ENCODE data around the gene DPF3. TPM values are rescaled to one million over a fixed set of nuclear protein-coding genes. Genes with fewer than 3 reads are reported as not detected.
A peak's percentile ranks its signal among the peaks of the same experiment; 100 is the strongest.

DPF3 gene
- 1.4 and 2.9 TPM in 2 replicates for total RNA-seq

DNA sequence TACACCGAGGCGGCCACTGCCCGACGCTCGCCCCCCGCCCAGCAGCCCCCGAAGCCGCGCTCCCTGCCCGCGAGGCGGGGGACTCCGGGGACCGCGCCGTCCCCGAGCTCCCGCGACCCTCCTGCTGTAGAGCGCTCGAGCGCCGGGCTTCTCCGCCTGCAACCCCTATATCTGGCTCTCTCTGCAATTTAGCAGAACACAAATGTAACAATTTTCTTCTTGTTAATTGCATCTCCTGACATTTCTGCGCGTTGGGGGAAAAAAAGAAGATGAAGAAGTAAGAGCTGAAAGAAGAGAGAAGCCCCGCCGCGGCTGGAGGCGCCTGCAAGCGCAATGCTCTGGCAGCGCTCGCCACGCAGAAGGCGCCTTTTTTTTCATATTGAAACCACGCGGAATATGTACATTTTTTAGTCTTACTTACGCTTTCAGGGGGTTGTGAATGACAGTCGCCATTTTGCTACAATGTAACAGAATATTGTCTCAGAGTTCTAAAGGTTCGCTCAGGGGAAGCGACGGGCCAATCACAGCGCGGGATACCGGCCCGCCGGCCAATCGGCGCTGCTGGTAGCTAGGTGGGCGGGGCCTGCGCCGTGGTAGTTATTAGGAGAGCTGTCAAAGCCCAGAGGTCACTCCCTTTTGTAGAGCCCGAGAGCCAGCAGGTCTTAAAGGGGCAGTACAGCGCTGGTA is at the start of gene DPF3:
Gene DPF3, minus strand, starts transcription at position 466 of the 687 bp plus-strand sequence. Its CDS starts 13 bp downstream, at position 453.
- DNase-seq = peak; percentile 97

DNA sequence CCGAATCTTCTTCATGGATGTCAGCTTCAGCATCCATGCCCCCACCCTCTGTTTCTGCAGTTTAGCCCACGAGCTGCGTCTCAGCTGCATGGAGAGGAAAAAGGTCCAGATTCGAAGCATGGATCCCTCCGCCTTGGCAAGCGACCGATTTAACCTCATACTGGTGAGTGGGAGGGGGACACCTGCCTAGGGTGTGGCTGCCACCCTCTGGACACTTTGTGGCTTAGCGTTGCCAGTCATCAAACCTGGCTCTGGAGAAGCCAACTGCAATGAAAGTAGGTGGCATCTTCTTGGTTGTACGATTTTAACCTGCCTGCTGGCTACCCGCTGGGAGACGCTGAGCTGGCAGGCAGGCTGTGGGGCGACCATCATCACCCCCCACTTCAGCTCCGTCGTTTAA is 49.0 kb upstream of the DPF3 start:
- no peak for DNase-seq

DNA sequence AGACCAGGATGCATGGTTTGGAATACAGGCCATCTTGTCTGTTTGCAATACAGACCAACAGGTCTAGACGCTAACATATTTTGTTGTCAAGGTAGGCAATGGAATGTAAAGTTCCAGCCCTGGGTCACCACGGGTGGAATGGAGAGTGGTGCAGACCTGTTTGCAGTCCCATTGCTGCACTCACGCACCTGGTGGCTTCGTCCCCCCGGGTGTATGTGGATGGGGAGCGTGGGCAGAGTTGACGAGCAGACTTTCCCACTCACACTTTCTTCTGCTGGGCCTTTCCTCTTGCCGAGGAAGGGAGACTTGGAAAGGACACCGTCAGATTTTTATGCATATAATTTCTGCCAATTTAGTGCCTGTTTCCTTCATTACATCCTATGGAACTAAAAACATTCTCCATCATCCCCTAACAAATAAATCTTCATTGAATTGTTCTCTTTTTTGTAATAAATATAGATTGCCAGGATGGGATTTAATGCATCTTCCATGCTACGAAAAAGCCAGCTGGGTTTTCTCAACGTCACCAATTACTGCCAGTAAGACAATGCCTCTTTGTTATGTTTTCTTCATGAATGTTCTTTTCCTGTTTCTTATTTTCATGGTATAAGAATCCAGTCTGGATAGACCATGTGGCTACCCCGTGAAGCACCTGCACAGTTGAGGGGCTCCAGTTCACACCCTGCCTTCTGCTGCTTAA is 47.5 kb upstream of the DPF3 start:
- DNase-seq = no peak

DNA sequence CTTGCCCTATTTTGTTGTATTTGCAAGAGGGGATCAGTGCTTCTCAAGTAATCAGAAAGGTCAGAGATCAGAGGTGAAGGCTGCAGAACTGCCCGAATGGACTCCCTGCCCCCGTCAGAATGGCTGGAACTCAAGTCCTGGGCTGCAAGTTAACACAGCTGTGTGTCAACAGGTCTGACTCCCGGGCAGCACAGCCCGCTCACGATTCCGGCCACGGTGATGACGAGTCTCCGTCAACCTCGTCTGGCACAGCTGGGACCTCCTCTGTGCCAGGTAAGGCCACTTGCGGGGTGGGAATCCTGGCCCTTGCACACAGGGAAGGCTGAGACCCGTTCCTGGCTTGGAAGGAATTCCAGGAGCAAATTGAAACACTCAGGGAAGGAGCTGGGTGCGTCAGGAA is 45.7 kb upstream of the DPF3 start:
- no peak for DNase-seq

DNA sequence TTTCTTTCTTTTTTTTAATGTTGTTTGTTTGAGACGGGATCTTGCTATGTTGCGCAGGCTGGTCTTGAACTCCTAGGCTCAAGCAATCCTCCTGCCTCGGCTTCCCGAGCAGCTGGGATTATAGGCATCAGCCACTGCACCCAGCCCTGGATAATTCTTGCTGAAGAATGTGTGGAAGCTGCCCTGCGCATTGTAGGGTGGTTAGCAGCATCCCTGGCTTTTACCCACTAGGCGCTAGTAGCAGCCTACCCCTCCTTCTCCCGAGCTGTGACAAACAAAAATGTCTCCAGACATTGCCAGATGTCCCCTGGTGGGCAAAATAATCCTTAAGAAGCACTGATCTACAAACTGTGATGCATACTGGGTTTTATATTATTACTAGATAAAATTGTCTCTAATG is 39.0 kb upstream of the DPF3 start:
- DNase-seq = no peak

DNA sequence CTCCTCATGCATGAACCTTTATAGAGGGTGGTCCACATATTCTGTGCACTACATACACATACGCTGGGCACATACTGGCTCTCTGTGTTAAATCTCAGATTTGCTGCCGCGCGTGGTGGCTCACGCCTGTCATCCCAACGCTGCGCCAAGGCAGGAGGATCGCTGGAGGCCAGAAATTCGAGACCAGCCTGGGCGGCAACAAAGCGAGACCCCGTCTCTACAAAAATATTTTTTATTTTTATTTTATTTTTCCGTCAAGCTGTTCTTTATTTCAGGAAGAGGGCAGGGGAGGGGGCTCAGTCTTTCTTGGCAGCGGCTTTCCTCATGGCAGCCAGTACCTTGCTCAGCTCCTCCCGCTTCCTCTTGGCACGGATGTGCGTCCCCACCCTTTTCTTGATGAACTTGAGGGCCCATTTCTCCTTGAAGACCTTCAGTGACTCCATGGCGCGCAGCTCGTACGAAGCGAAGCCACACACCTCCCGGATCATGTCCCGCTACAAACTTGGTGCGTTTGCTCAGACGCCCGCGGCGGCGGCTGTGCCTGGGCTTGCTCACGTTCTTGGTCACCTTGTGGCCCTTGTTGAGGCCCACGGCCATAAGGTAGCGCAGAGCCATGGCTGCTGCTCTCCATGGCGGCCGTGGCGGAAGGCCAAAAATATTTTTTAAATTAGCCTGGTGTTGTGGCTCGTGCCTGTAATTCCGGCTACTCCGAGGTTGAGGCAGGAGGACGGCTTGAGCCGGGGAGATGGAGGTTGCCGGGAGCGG is 35.6 kb upstream of the DPF3 start:
- DNase-seq = no peak

DNA sequence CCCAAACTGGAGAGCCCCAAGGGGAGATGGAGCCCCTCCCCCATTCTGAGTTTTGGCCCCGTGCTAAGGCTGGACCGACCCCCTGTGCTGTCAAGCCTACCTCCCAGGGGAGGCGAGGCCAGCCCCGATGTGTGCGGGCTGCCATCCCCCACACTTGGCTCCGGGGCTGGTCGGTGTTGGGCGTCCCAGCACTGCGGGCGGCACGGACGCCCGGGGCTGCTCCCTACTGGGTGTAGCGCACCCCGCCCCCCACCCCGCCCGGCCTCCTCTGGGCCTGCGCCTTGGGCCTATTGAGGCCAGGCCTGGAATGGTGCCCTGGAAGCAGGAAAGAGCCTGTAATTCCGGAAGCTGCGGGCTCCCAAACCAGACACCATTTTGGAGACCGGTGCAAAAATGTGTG is 35.0 kb upstream of the DPF3 start:
- DNase-seq = no peak

DNA sequence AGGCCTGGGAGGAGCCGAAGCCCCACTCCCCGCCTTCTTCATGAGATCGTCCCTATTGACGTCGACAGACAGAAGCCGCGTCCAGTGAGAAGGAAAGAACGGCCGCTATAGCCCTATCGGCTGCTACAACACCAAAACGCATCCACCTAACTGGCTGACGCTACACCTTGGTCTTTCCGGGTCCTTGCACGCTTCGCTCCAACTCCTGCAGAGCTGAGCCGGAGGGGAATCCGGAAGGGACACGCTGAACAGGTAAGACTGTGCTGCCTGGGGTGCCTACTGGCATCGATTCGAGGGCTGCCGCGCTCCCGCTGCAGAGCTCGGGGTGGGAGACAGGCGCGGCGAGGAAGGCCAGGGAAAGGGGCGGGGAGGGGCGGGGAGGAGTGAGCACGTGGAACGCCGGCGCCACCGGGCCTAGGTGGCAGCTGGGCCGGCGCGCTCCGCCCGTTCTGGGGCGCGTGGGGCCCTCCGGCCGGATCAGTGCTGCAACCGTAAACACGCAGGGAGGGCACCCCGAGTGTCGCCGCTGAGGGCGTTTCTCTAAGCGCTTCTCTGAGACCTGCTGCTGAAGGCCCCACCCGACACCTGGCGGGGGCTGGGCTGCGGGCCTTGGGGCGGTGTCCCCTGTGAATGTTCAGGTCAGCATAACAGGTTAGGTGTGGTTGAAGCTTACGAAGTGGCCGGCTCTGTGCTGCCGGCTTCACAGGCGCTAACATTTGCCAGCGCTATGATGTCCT is 32.6 kb upstream of the DPF3 start, which contains the start of gene DCAF4:
Gene DCAF4, plus strand, starts transcription at position 173 of the 737 bp plus-strand sequence. CDS start 11,515 bp downstream, outside the sequence.
- peak; percentile 99 for DNase-seq

DNA sequence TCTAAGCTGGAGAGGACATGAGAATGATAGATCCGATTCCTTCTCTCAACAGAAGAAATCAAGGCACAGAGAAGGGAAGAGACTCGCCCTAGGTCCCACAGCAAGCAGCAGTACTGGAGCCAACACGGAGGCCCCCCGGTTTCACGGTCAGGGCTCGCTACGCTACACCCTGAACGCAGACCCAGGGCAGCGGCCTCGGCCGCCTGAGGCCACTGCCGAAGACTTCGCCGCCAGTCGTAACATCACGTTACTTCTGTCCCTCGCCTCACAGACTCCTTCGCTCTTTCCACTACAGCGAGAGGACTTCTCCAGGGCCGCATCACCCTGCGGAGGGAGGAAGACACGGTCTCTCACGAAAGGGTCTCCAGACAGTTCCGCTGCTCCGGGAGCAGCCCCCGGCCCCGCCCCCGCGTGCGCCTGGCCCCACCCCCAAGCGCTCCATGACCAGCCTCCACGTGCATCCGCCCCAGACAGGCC is 32.0 kb upstream of the DPF3 start:
- no peak for DNase-seq

DNA sequence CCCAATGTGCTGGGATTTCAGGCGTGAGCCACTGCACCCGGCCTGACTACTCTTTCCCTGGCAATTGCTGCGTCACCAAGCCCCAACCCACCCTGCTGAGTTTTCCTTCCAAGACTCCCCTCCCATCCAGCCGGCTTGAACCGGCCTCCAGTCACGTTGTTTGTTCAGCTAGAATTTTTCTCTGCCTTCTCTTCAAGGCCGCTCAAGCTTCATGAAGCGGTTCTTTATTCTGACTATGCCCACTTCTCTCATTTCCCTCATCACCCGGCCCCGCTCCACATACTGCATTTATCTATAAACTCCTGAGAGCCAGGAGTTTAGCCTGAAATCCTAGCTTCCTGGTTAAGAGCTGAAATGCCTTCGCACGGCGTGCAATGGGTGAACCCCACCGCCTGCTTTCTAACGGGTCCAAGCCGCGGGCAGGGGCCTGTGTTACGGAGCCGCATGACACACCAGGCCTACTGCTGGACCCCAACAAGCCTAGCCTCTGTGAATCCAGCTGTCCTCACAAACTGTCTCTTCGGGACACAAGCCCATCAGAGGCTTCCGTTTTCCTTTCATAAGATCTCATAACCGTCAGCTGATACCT is 31.4 kb upstream of the DPF3 start:
- no peak for DNase-seq

DNA sequence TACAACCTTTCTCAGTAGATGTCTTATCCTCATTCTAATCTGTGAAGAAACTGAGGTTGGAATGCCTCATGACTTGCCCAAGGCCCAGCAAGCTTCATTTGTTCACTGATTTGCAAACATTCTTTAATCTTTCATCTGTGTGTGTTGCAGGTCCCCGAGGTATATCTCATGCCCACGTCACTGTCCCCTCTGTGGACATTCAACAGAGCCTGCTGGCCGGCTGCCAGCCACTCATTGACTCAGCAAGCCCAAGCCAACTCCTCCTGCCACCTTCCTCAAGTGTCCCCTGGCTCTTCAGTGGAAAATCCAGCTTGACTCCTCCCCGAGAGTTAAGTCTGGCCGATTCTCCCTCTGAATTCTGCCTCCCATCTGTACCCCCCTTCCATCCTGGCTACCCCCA is 30.4 kb upstream of the DPF3 start:
- DNase-seq = no peak

DNA sequence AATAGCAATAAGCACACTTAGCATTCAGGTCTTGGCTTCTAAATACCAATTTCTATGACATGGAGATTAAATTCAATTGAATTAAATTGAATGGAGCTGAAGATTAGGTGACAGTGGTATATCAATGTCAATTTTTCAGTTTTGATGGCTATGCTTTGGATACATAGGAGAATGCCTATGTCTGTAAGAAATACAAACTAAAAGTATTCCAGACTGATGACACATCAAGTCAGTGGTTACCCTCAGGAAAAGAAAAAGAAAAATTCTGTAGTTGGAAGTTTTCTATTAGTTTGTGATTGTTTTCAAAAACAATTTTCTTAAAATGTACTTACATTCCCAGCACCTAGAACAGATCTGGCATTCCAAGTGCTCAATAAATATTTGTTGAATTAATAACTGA is 27.5 kb upstream of the DPF3 start:
- DNase-seq = no peak

DNA sequence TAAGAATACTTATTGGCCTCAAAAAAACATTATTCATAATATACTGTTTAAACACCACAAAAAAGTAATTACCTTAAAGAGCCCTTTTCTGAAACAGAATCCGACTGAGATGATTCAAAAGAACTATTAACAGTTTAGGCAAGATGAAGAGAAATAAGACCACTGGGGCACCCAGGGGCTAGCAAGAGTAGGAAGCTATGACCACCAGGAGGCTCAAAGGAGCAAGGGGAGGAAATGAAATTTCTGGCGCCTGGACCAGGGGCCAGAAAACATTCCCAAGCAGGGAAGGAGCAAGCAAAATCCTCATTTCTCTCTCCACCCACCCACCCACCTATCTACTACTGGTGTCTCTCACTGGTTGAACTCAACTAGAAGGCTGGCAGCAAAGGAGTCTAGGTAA is 26.1 kb upstream of the DPF3 start:
- no peak for DNase-seq

DNA sequence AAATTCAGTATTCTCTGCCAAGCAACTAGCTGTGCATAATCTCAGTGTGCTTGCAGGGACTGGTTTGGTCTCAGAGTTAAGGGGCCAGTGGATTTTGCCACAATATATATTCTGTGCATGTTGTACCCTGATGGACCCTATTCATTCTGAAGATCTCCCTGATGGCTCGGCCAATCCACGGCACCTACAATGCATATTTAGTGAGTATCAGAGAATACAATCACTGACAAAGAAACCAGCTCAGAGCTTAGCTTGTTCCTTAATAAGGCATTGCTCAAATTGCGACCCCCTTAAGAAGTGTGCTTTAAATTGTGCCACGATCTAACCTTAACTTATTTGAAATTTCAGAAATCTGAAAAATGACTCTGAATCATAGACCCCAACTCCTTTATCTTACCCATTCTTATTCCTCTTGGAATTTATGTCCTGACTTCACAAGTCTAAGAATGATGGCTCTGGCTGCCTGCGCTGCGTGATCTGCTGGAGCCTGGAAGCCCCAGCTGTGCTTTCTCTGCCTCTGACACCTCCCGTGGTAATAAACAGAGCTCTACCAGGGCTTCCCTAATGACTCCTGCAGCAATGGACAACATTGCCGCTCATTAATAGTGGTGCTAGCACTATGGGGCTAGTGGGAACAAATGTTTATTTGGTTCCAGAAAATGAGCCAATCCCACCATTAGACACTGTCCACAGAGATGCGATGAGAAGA is 23.3 kb upstream of the DPF3 start:
- DNase-seq = no peak

DNA sequence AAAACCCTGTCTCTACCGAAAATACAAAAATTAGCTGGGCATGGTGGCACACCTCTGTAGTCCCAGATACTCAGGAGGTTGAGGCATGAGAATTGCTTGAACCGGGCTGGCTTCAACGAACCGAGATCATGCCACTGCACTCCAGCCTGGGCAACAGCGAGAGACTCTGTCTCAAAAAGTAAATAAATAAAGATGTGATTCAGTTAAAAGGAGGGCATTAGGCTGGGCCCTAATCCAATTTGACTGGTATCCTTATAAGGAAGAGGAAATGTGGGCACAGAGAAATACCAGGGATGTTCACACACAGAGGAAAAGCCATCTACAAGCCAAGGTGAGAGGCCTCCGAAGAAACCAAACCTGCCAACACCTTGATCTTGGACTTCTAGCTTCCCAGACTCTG is 22.3 kb upstream of the DPF3 start:
- no peak for DNase-seq

DNA sequence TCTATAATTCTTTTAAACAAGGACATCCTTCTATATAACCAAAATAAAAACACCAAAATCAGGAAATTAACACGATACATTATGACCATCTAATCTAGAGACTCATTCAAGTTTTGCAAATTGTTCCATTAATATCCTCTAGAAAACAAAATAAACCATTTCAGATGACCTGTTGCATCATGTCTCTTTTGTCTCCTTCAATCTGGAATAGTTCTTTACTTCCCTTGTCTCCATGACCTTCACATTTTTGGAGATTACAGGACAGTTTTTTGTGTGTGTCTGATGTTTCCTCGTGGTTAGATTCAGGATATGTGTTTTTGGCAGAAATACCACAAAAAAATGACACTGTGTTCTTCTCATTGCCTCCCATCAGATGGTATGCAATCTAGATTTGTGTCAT is 19.9 kb upstream of the DPF3 start:
- DNase-seq = no peak

DNA sequence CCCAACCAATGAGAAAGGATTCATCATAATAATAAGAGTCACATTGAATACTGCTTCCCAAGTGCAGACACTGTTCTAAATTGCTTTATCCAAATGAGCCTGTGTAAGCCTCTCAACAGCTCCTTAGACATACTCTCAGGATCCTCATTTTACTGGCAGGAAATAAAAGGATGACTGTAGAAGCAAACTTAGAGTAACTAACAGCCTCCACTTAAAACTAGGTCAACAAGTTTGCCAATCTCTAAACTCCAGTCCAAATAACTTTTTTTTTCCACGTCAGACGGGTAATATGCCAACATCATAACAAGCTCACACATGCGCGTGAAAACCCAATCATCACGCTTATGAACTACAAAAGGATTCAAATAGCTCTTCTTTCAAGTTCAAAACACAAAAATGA is 15.3 kb upstream of the DPF3 start:
- DNase-seq = no peak

DNA sequence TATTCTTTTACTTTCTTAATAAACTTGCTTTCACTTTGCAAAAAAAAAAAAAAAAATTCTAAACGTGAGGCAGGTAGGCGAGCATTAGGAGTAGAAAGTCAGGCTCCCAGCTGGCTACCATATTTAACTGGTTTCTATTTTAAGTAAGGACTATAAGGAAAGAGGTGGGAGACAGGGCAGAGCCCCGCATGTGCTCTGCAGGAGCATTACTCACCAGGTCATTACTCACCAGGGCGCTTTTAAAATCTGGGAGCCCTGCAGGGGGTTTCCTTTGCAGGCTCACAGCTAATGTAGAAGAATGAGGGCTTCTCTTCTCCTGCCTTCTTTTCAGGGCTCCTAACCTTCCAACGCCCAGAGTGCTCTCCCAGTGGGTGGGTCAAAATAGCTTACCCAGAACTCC is 14.0 kb upstream of the DPF3 start:
- peak; percentile 39 for DNase-seq

DNA sequence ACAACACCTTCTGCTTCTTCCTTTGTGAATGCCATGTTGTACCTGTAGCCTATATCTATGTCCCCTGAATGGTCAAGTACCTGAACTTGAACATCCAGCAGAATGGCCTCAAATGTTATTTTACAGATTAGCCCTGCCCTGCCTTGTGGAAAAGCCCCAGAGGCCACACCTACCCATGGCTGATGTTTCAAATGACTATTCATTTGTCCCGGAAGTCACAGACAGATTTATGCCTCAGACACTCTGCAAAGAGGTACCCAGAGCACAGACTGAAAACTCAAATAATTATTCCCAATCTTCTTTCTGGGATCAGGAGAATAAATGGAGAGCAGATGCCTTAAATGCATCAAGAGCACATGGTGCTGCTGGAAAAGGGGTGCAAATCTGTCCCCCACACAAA is 13.0 kb upstream of the DPF3 start:
- DNase-seq = no peak

DNA sequence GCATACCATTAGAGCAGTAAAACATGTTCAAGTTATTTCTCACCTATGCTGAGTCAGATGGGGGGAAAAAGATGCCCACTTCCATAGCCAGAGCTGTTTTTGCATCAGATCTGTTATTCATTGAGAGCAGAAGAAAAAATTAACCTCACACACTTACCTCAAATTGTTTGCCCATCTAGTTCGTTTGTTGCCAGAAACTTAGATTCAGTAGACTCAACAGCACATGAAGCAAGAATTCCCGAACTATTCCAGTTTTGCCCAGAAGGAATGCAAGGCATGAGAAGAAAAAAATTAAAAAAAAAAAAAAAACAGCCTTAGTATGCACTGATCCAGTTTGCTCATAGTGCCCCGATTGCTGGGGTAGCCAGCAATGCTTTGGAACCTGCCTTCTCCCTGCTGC is 12.4 kb upstream of the DPF3 start:
- DNase-seq = no peak

DNA sequence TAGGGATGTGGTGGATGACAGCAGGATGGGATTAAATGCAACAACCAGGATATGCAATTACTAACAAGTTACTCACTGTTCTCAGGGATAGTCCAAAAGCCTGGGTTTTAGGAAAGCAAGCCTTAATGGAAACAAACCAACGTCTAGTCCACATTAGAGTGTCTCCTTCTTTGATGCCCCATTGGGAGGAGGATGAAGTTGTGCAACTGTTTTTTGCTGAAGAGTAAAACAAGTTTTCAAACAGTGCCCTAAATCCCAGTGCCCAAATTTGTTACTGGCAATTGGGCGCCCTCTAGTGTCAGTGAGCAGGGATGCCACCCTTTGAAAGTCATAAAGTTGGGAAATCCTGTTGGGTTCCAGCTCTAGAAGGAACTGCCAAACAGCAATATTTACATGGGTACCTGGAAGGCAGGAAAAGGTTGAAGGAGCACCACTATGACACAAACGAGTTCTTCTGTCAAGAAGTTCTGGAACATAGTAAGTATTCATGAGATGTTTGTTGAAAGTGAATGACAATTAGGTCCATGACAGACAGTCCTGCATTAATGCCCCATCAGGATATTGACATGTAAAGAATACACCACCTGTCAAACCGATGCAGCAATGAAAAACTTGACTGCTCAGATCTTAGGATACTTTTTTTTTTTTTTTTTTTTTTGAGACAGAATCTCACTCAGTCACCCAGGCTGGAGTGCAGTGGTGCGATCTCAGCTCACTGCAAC is 11.1 kb upstream of the DPF3 start:
- DNase-seq = peak; percentile 81
